ENCODE measurements around the gene SMIM3.
A peak's percentile ranks its signal among the peaks of the same experiment; 100 is the strongest.

Gene SMIM3

GRCh38 chr5:150765011-150765798 lies 13.4 kb upstream of the SMIM3 start:
- no peak for DNase-seq (ENCODE audit: low read depth, low spot score)

GRCh38 chr5:150765799-150766169 lies 12.8 kb upstream of the SMIM3 start:
- DNase-seq (ENCODE audit: low read depth, low spot score): no peak

- DNase-seq (ENCODE audit: low read depth, low spot score): no peak
Observed at GRCh38 chr5:150766251-150766650, 12.3 kb upstream of the SMIM3 start.

- DNase-seq (ENCODE audit: low read depth, low spot score): no peak
Observed at GRCh38 chr5:150771034-150771795, 7.3 kb upstream of the SMIM3 start.

GRCh38 chr5:150774145-150774544 lies 4.4 kb upstream of the SMIM3 start:
- no peak for DNase-seq (ENCODE audit: low read depth, low spot score)

- no peak for DNase-seq (ENCODE audit: low read depth, low spot score)
Observed at GRCh38 chr5:150777685-150778084, 872 bp upstream of the SMIM3 start.

- DNase-seq (ENCODE audit: low read depth, low spot score): no peak
Observed at GRCh38 chr5:150778088-150778516, 455 bp upstream of the SMIM3 start.

GRCh38 chr5:150779397-150780186 lies 1.0 kb downstream of the SMIM3 start:
- no peak for DNase-seq (ENCODE audit: low read depth, low spot score)

- no peak for DNase-seq (ENCODE audit: low read depth, low spot score)
Observed at GRCh38 chr5:150780187-150780692, 1.7 kb downstream of the SMIM3 start.

GRCh38 chr5:150780816-150781221 lies 2.3 kb downstream of the SMIM3 start:
- no peak for DNase-seq (ENCODE audit: low read depth, low spot score)

GRCh38 chr5:150781706-150782614 lies 3.4 kb downstream of the SMIM3 start:
- DNase-seq (ENCODE audit: low read depth, low spot score): peak; percentile 36

- DNase-seq (ENCODE audit: low read depth, low spot score): no peak
Observed at GRCh38 chr5:150782850-150783249, 4.3 kb downstream of the SMIM3 start.

- peak; percentile 71 for DNase-seq (ENCODE audit: low read depth, low spot score)
Observed at GRCh38 chr5:150783422-150783928, 4.9 kb downstream of the SMIM3 start.

GRCh38 chr5:150785950-150786349 lies 7.4 kb downstream of the SMIM3 start:
- no peak for DNase-seq (ENCODE audit: low read depth, low spot score)

- DNase-seq (ENCODE audit: low read depth, low spot score): no peak
Observed at GRCh38 chr5:150786876-150787275, 8.3 kb downstream of the SMIM3 start.

- DNase-seq (ENCODE audit: low read depth, low spot score): no peak
Observed at GRCh38 chr5:150787656-150788055, 9.1 kb downstream of the SMIM3 start.

GRCh38 chr5:150788977-150789376 lies 10.4 kb downstream of the SMIM3 start:
- no peak for DNase-seq (ENCODE audit: low read depth, low spot score)

GRCh38 chr5:150789450-150789849 lies 10.9 kb downstream of the SMIM3 start:
- DNase-seq (ENCODE audit: low read depth, low spot score): no peak

- DNase-seq (ENCODE audit: low read depth, low spot score): peak; percentile 64
Observed at GRCh38 chr5:150789943-150790611, 11.5 kb downstream of the SMIM3 start.

GRCh38 chr5:150791536-150791935 lies 13.0 kb downstream of the SMIM3 start:
- no peak for DNase-seq (ENCODE audit: low read depth, low spot score)

All from ELF-1 (cell line).